Large intestine (tissue), 3 donors: ENCODE data around the gene SPTAN1. TPM values are rescaled to one million over a fixed set of nuclear protein-coding genes. Genes with fewer than 3 reads are reported as not detected.

Experiments used
- DNase-seq, 2 donors: peaks; one replicate each; pipeline versions ENCODE4 v3.0.0 to v3.0.0-alpha.2; 2013
- H3K27ac ChIP-seq: one replicate; pipeline ENCODE4 v1.5.1; 2013; ENCODE audit warnings: low read length
- H3K27me3 ChIP-seq: 2 replicates; pipeline ENCODE4 v1.6.1; 2013; ENCODE audit warnings: low read length; ENCODE audit not compliant: control insufficient read depth, insufficient read depth
- H3K36me3 ChIP-seq: 2 replicates; pipeline ENCODE4 v1.6.1; 2013; ENCODE audit warnings: low read length; ENCODE audit not compliant: control insufficient read depth, insufficient read depth
- H3K4me1 ChIP-seq: one replicate; pipeline ENCODE4 v1.6.1; 2013; ENCODE audit warnings: low read length; ENCODE audit not compliant: control insufficient read depth, insufficient read depth
- H3K4me3 ChIP-seq: one replicate; pipeline ENCODE4 v1.5.1; 2013; ENCODE audit warnings: low read length
- H3K9me3 ChIP-seq: one replicate; pipeline ENCODE4 v1.6.1; 2013; ENCODE audit warnings: mild to moderate bottlenecking, low read depth, low read length, moderate library complexity; ENCODE audit not compliant: control insufficient read depth
- WGBS: methylation state at CpG from one replicate; pipeline ENCODE4 v1.1.5; 2013; ENCODE audit warnings: low lambda C conversion rate; ENCODE audit not compliant: insufficient coverage; 5-methylcytosine and 5-hydroxymethylcytosine counted together
- polyA plus RNA-seq: library from polyadenylated mRNA; unstranded; fragments of 120-200 nt; gene quantifications from one replicate; pipeline ENCODE4 v1.2.1, GENCODE V29; 2013

The SPTAN1 gene
- polyA plus RNA-seq, 1 donor, result 240 TPM

DNA sequence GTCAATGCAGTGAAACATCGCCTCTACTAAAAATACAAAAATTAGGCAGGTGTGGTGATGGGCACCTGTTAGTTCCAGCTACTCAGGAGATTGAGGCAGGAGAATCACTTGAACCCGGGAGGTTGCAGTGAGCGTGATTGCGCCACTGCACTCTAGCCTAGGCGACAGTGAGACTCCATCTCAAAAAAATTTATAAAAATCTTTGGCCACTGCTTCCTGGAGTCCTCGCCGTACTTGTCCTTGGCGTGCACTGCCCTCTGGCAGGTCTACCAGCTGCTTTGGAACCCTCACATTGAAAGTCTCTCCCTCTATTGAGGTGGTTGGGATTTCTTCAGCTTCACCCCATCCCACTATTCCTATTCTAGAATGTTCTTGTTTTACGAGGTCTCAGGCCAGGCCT is 79.2 kb downstream of the SPTAN1 start:
- peaks cover 78% of the 10 kb centered on the region for H3K36me3 ChIP-seq

GRCh38 chr9:128632066-128632465 is 79.7 kb downstream of the SPTAN1 start:
- DNase-seq, result no peak
- H3K9me3 ChIP-seq, result no peaks in the 10 kb centered on the region
- peaks cover 74% of the 10 kb centered on the region for H3K36me3 ChIP-seq
- H3K4me1 ChIP-seq, result peaks cover 18% of the 10 kb centered on the region
- no peak overlapping the region for H3K4me3 ChIP-seq
- no peaks in the 10 kb centered on the region for H3K27me3 ChIP-seq
- no CpG with 5 or more reads among the region's 10 CpGs for WGBS
- H3K27ac ChIP-seq, result no peak overlapping the region

More for the DNA sequence above, 79.2 kb downstream of the SPTAN1 start:
- Histone ChIP-seq H3K27ac (no peak overlapping the region), H3K4me3 (no peak overlapping the region), H3K27me3 (no peaks in the 10 kb centered on the region), H3K4me1 (peaks cover 18% of the 10 kb centered on the region), H3K9me3 (no peaks in the 10 kb centered on the region)
- no CpG with 5 or more reads among the region's 9 CpGs for WGBS
- DNase-seq, result no peak

GRCh38 chr9:128632486-128632885 is 80.1 kb downstream of the SPTAN1 start:
- peaks cover 69% of the 10 kb centered on the region for H3K36me3 ChIP-seq
- no peaks in the 10 kb centered on the region for H3K9me3 ChIP-seq
- H3K4me1 ChIP-seq, result peaks cover 18% of the 10 kb centered on the region
- H3K27ac ChIP-seq, result no peak overlapping the region
- no peaks in the 10 kb centered on the region for H3K27me3 ChIP-seq
- DNase-seq, result no peak
- H3K4me3 ChIP-seq, result no peak overlapping the region
- WGBS, result no CpG with 5 or more reads among the region's 14 CpGs

- Histone ChIP-seq H3K36me3 (peaks cover 67% of the 10 kb centered on the region), H3K27ac (no peak overlapping the region), H3K4me1 (peaks cover 18% of the 10 kb centered on the region), H3K27me3 (no peaks in the 10 kb centered on the region), H3K9me3 (no peaks in the 10 kb centered on the region), H3K4me3 (no peak overlapping the region)
- whole genome bisulfite sequencing, result no CpG with 5 or more reads among the region's 21 CpGs
- DNase-seq, result no peak
Observed at GRCh38 chr9:128633057-128633456, 80.7 kb downstream of the SPTAN1 start.

GRCh38 chr9:128633601-128634000 is 81.2 kb downstream of the SPTAN1 start:
- H3K9me3 ChIP-seq, result no peaks in the 10 kb centered on the region
- no CpG with 5 or more reads among the region's 11 CpGs for WGBS
- no peak for DNase-seq
- peaks cover 62% of the 10 kb centered on the region for H3K36me3 ChIP-seq
- H3K4me3 ChIP-seq, result no peak overlapping the region
- H3K4me1 ChIP-seq, result peaks cover 18% of the 10 kb centered on the region
- H3K27me3 ChIP-seq, result no peaks in the 10 kb centered on the region
- H3K27ac ChIP-seq, result no peak overlapping the region

DNA sequence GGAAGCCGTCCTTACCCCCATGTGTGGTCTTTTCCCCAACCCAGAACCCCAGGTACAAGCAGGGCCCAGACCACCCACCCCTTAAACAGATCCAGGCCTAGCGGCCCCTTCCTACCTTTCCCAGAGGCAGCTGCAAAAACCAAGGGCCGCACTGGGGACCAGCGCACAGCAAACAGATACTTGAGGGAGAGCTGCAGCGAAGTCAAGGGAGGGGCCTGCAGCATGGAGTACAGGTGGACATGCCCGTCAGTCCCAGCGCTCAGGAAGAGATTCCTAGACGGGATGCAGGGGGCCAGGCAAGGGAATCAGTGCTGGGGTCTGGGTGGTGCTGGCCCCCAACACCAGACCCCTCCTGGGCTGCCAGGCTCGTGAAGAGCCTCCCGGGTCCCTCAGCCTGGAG is 81.7 kb downstream of the SPTAN1 start:
- Histone ChIP-seq H3K4me1 (peaks cover 18% of the 10 kb centered on the region), H3K4me3 (no peak overlapping the region), H3K36me3 (peaks cover 57% of the 10 kb centered on the region), H3K27ac (no peak overlapping the region), H3K27me3 (no peaks in the 10 kb centered on the region), H3K9me3 (no peaks in the 10 kb centered on the region)
- WGBS, result no CpG with 5 or more reads among the region's 10 CpGs
- DNase-seq, result no peak

DNA sequence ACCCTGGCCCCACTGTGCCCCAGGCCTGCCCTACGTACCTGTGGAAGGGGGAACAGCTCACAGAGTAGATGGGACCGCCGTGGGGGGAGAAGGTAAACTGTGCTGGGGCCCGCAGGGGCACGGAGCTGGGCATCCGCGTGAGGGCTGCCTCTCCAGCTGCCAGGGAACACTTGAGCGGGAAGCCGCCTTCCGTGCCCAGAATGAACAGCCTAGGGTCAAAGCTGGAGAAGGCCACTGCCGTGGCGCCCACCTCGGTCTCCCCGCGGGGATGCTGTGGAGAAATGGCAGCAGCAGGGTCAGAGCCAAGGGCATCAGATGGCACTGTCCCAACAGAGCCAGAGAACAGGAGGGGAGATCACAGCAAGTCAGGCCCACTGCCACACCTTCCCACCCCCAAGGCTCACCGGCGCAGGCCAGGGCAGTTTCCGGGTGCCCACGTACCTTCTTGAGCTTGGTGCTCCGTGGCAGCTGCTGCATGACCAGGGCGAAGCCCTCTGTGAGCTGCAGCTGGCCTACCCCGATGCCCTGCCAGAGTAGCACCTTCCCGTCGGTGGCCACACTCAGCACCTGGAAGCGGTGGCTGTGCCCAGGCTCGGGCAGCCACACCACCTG is 82.4 kb downstream of the SPTAN1 start:
- H3K27me3 ChIP-seq, result no peaks in the 10 kb centered on the region
- H3K4me1 ChIP-seq, result peaks cover 18% of the 10 kb centered on the region
- peak overlapping the region; percentile 95 for H3K27ac ChIP-seq
- DNase-seq, result no peak
- H3K4me3 ChIP-seq, result no peak overlapping the region
- no CpG with 5 or more reads among the region's 26 CpGs for WGBS
- no peaks in the 10 kb centered on the region for H3K9me3 ChIP-seq
- peaks cover 52% of the 10 kb centered on the region for H3K36me3 ChIP-seq

DNA sequence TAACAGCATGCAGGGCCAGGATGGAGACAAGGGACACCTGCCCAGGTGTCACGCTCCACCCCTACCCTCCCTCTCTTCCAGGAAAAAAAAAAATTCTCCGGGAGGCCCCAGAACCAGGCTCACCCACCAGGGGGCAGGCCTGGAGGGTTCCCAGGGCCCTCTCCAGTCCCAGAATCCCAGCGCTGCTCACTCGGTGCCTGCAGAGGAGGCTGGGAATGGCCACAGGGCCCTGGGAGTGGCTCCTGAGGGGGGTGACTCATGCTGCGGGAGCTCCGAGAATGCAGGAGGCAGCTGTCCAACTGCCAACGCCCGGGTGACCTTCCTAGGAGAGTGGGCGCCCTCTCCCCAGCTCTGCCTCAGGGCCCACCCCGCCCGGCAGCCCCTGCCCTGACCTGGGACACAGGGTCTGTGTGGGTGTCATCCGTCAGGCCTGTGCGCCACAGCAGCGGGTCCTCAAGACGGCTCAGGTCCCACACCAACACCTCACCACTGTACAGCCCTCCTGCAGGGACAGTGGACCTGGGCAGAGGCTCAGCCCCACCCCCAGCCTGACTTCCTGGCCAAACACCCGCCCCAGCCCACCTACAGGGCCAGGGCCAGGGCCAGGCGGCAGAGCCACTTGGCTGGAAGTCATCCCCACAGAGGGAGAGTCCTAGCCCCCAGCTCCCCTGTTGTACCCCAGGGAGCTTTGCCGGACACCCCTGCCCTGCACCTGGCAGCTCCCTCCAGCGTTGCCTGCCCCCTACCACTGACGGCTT is 83.1 kb downstream of the SPTAN1 start:
- Histone ChIP-seq H3K4me3 (peak overlapping the region; percentile 28), H3K27me3 (no peaks in the 10 kb centered on the region), H3K36me3 (peaks cover 49% of the 10 kb centered on the region)

DNA sequence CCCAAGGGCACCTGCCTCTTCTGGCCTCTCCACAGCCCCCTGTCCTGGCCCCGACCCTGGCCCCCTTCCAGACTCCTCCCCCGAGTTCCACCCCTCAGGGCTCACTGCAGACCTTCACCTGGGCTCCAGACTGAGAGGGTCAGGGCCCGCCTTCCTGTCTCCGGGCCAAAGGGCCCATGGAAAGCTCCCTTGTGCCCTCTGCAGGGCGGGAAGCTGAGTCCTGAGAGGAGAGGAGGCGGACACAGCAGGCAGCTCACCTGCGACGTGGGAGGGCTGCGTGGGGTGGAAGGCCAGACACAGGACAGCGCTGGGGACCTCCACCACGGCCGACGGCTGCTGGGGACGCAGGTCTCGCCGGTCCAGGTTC is 83.6 kb downstream of the SPTAN1 start:
- WGBS, result no CpG with 5 or more reads among the region's 16 CpGs
- Histone ChIP-seq H3K4me1 (peaks cover 18% of the 10 kb centered on the region), H3K36me3 (peaks cover 49% of the 10 kb centered on the region), H3K9me3 (no peaks in the 10 kb centered on the region), H3K27me3 (no peaks in the 10 kb centered on the region), H3K4me3 (peak overlapping the region; percentile 28), H3K27ac (peak overlapping the region; percentile 95)
- peak; percentile 54 to 72 for DNase-seq

More for the DNA sequence above, 83.1 kb downstream of the SPTAN1 start:
- peak; percentile 89 to 92 for DNase-seq
- Histone ChIP-seq H3K4me1 (peaks cover 18% of the 10 kb centered on the region), H3K9me3 (no peaks in the 10 kb centered on the region), H3K27ac (peak overlapping the region; percentile 95)
- WGBS, result no CpG with 5 or more reads among the region's 20 CpGs

DNA sequence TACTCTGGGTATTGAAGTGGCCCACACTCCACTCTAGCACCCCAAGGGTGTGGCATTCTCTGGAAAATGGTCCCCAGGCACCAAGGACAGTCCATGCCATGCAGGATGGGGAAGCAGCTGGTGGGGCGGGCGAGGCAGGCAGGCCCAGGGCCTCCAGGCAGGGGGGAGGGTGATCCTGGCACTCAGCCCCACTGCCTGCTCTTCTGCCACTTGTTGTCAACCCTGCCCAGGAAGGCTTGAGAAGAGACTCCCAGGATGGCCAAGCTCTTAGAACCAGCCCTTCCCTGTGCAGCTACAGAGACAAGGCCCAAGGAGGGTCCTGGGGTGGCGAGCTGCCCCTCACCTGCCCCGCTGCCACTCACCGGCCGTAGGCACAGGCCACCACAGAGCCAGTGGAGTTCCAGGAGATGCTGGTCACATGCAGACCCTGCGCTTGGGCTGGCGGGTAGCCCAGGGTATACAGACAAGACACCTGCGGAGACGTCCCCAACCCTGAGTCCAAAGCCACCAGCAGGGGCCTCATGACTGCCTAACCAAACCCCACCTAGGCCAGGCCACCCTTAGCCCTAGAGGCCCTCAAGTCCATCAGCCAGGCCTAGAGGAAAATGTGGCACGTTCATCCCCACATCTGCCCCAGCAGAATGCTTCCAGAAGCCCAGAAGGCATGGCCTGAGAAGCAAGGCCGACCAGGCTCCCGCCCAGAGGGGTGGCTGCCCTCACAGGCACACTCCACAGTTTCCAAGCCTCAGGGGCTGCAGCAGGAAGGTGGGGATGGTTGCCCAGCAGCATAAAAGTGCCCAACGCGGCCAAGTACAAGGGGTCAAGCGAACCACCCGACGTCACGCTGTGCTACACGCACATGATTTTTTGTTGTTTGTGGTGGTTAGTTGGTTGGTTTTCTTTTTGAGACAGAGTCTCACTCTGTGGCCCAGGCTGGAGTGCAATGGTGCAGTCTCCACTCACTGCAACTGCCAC is 84.5 kb downstream of the SPTAN1 start:
- WGBS, result no CpG with 5 or more reads among the region's 20 CpGs

More for the DNA sequence above, 84.5 kb downstream of the SPTAN1 start:
- H3K27me3 ChIP-seq, result no peaks in the 10 kb centered on the region
- peaks cover 43% of the 10 kb centered on the region for H3K36me3 ChIP-seq
- H3K9me3 ChIP-seq, result no peaks in the 10 kb centered on the region
- DNase-seq, result no peak
- peaks cover 18% of the 10 kb centered on the region for H3K4me1 ChIP-seq
- peak overlapping the region; percentile 95 for H3K27ac ChIP-seq
- H3K4me3 ChIP-seq, result no peak overlapping the region
